GM21825 (cell line): ENCODE data around the gene HOMER3.
"Not testable (repeated sequence)": the region's sequence is repeated elsewhere in the genome, so short reads cannot be mapped to it uniquely, and the experiment has no call there.

ENCODE experiments used
- ATAC-seq: cut with Tn5 transposase; IDR thresholded peaks from one replicate; pipeline ENCODE4 v1.9.1; 2021; ENCODE audit warnings: mild to moderate bottlenecking, moderate library complexity; ENCODE audit not compliant: unreplicated experiment

The HOMER3 gene

GRCh38 chr19:18954094-18954493 is 13.1 kb upstream of the HOMER3 start:
- no peak for ATAC-seq

- ATAC-seq = not testable (repeated sequence)
Observed at GRCh38 chr19:18952364-18953003, 11.5 kb upstream of the HOMER3 start.

DNA sequence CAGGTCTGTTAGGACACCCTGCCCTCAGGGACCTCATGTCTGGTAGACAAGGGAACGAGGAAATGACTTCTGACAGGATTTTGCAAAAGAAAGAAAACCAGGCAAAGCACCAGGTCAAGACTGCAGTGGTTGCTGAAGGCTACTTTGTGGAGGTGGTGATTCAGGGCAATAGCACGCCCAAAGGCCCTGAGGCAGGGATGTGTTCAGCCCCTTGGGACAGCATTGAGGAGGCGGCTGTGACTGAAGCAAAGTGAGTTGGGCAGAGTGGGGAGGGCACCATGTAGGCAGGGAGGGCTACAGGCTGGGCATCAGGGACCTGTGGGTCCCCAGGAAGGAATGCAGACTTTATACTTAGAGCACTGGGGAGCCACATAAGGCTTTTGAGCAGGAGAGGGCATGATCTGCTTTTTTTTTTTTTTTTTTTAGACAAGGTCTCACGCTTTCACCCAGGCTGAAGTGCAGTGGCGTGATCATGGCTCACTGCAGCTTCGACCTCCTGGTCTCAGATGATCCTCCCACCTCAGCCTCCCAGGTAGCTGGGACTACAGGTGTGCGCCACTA is 10.8 kb upstream of the HOMER3 start:
- ATAC-seq = no peak

GRCh38 chr19:18949858-18950257 is 8.8 kb upstream of the HOMER3 start:
- no peak for ATAC-seq

GRCh38 chr19:18948976-18949356 is 7.9 kb upstream of the HOMER3 start:
- no peak for ATAC-seq

GRCh38 chr19:18948075-18948975 is 7.3 kb upstream of the HOMER3 start:
- no peak for ATAC-seq

DNA sequence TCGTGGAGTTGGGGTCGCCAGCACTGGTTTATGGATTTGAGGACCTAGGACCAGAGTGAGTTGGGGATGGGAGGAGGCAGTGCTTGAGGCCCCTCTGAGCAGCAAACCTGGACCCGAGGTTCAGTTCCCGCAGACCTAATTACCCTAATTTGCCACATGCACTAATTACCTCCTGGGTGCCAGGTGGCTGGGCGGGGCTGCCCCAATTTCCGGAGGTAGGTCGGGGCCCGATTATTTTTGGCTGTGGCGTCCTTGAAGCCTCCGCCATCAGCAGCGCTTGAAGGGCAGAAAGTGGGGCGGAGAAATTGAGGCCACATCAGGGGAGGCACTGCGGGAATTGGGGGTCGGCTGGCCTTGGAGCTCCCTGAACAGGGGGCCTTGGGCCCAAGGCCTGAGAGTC is 5.9 kb upstream of the HOMER3 start:
- ATAC-seq = no peak

DNA sequence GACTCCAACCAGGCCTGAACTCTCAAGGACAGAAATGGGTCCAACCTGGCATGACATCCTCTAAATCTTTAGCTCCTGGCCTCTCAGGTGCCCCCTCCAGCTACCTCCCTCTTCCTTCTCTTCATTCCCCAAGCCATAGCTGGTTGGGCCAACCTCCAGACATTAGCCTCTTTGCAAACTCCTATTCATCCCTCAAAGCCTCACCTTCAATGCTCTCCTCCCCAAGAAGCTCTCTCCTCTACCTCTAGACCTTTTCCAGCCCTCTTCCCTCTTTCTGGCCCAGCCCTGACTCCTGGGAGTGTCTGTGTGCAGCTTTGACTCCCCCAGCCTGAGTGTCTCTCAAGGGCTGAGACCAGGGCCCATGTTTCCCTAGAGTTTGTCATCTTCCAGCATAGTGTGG is 5.3 kb upstream of the HOMER3 start:
- no peak for ATAC-seq

DNA sequence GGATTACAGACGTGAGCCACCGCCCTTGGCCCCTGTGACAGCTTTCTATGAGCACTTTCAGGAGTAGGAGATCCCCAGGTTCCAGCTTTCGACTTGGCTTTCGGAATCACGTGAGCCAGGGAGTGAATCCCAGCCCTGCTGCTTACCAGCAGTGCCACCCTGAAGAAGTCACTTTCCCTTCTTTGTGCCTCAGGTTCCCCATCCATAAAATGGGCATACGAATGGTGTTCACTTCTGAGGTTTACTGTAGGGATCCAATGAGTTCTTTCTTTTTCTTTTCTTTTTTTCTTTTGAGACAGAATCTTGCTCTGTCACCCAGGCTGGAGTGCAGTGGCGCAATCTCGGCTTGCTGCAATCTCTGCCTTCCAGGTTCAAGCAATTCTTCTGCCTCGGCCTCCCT is 4.3 kb upstream of the HOMER3 start:
- ATAC-seq = no peak

- ATAC-seq = no peak
Observed at GRCh38 chr19:18943465-18943864, 2.4 kb upstream of the HOMER3 start.

GRCh38 chr19:18942692-18943091 is 1.7 kb upstream of the HOMER3 start:
- no peak for ATAC-seq

DNA sequence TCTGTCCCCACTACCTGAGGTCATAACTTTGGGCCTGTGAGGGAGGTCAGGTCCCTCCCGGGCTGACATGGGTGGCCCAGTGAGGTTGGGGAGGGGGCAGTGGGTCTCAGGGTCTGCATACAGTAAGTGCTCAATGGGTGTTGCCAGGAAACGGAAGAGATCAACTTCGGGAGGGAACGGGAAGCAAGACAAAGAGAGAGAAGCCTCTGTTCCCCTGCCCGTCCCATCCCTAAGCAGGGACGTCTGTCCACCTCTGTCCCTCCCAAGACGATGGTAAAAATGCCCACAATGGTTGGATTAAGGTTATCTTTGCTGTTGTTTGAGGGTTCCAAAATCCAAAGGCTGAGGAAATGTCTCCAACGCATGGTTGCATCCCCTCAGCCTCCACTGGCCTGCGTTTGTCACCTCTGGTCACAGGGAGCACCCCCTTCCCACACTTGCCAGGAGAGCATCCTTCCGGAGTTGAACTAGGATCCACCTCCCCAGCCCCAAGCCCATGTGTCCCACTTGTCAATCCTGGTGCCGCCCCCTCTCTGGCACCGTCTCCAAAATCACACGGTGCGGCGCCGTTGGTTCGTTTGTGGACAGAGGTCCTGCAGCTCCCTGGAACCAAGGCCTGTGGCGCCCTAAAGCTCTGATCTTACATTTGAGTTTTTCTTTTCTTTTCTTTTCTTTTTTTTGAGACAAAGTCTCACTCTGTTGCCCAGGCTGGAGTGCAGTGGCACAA is 774 bp upstream of the HOMER3 start:
- ATAC-seq = no peak

DNA sequence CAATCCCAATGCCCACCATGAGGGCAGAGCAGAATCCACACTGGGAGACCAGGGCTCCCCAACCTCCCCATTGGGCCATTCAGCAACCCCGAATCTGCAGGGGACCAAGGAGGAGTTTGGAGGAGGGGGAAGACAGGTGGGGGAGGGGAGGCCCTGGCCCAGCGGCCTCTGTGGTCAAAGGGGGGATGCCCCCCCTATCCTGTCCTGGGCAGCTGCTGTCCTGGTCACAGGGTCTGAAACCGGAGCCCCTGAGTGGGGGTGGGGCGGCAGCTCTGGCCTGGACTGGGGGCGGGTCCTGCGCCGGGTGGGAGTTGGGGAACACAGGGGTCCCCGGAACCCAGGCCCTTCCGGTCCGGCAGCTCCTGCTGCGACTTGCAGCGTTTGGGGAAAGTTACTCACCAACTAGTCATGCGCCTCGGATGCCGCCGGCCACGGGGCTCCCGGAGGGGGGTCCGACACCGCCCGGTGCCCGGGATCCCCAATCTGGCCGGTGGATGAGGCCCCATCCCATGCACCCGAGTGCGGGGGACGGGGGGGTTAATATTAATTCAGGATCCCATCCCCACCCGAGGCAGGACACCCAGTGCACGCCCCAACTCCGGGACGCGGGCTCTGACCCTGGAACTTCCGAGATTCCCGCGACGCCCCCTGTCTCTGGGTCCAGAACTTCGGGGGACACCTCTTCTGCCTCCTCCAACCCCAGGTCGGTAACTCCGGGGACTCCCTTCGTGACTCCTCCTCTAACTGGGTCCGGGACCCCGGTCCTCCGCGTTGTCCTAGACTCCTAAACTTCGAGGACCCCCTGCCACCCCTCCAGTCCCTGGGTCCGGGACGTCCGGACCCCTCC is 872 bp downstream of the HOMER3 start:
- ATAC-seq = no peak

DNA sequence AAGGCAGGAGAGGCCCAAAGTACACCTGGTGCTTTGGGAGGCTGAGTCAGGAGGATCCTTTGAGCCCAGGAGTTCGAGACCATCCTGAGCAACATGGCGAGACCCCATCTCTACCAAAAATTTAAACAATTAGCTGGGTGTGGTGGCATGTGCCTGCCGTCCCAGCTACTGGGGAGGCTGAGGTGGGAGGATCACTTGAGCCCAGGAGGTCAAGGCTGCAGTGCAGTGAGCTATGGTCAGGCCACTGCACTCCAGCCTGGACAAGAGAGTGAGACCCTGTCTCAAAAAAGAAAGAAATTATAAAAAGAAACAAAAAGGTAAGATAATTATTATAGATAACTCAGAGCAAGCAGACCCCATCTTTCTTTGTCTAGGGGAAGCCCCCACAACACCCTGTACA is 1.9 kb downstream of the HOMER3 start:
- ATAC-seq = no peak

- no peak for ATAC-seq
Observed at GRCh38 chr19:18933297-18933696, 7.7 kb downstream of the HOMER3 start.

- no peak for ATAC-seq
Observed at GRCh38 chr19:18932216-18932841, 8.7 kb downstream of the HOMER3 start.

DNA sequence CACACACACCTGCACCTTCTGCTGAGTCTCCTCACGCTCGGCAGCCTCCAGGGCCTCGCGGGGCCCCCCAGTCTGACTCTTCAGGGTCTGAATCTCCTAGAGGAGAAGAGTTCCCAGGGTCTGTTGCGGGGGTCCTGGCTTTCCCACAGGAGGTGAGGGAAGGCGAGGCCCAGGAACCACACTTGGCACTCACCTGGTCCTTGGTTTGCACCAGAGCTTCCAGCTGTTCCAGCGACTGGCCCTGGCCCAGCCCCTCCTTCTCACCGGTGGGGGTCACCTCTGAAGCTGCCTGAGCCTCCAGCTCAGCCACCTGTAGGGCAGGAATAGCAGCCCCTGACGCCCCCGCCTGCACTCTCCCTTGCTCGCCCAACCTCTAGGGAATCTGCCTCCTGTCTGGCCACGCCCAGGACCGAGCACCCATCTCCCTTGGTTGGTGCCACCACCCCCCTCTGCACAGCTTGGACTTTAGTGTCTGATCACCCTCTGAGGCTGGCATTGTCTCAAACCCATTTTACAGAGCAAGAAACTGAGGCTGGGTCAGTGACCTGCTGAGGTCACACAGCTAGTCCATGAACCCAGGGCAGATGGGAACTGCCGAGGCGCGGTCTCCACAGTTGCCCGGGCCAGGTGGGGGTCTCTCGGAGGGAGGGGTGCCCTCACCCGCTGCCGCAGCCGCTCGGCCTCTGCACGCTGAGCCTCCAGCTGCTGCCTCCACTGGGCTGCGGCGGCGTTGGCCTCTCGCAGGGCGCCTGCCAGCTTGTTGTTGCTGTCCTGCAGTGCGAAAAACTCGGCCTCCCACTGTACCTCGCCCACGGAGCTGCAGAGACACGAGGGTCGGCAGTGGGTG is 9.5 kb downstream of the HOMER3 start:
- ATAC-seq = no peak

- ATAC-seq = no peak
Observed at GRCh38 chr19:18929311-18929710, 11.7 kb downstream of the HOMER3 start.
